ENCODE data around the gene SHPK. TPM values are rescaled to one million over a fixed set of nuclear protein-coding genes. Genes with fewer than 3 reads are reported as not detected.

Gene SHPK
- total and polyA plus RNA-seq, 12 donors: 2.3 to 7.6 (median 4.2) TPM

DNA sequence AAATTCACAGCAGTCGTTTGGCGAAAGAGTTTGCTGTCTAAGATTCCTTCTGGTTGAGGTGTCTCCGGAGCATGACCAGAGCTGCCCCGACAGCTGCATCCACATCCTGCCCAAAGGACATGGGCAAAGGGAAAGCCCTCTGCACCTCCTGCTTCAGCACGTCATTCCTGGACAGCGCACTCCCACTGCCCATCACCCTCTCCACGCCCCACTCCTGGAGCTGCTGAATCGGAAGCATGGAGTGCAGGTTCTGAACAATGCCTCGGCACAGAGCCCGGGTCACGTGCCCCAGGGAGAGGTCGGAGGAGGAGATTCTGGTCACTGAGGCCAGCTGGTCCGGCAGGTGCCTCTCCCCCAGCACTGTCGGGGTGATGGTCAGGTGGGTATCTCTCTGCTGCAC is 25.5 kb downstream of the SHPK start:
- H3K4me3 ChIP-seq: no peak overlapping the region
- intact Hi-C loops (cut with DNase I): no loop called here
- no peaks in the 10 kb centered on the region for H3K9me3 ChIP-seq
- H3K36me3 ChIP-seq: peaks cover 0 to 100% (median 55%) of the 10 kb centered on the region in 9 donors
- H3K4me1 ChIP-seq: no peaks in the 10 kb centered on the region
- DNase-seq (no peak), ATAC-seq (peak in 4 of 8 donors; percentile 23 to 48 (median 32))
- H3K27me3 ChIP-seq: no peaks in the 10 kb centered on the region
- TF ChIP-seq, protein P1, sequence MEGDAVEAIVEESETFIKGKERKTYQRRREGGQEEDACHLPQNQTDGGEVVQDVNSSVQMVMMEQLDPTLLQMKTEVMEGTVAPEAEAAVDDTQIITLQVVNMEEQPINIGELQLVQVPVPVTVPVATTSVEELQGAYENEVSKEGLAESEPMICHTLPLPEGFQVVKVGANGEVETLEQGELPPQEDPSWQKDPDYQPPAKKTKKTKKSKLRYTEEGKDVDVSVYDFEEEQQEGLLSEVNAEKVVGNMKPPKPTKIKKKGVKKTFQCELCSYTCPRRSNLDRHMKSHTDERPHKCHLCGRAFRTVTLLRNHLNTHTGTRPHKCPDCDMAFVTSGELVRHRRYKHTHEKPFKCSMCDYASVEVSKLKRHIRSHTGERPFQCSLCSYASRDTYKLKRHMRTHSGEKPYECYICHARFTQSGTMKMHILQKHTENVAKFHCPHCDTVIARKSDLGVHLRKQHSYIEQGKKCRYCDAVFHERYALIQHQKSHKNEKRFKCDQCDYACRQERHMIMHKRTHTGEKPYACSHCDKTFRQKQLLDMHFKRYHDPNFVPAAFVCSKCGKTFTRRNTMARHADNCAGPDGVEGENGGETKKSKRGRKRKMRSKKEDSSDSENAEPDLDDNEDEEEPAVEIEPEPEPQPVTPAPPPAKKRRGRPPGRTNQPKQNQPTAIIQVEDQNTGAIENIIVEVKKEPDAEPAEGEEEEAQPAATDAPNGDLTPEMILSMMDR (IDR thresholded peaks at IDR 0.05): no peak
- WGBS, 2 donors: 74 to 78% methylated on average over 14 of the region's 14 CpGs
- no peak overlapping the region for H3K27ac ChIP-seq

DNA sequence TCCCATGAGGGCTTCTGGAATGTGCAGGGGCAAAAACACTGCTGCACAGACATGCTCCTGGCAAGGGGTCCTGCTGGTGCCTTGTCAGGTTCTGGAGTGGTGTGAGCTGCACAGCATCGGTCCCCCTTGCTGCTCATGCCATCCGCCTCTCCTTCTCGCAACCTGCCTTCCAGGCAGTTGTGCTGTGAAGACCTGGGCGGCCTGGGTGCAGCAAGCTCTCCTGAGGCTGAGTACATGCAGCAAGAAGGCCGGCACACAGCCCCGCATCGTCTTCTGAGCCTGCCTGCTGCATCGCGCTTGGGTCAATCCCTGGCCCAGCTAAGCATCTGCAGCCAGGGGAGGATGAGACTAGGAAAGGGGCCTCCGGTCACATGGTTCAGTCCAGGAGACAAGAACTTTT is 26.4 kb downstream of the SHPK start:
- no peak overlapping the region for H3K27ac ChIP-seq
- H3K36me3 ChIP-seq: peaks cover 0 to 100% (median 53%) of the 10 kb centered on the region in 9 donors
- TF ChIP-seq, protein P1 (IDR thresholded peaks at IDR 0.05): no peak
- no peaks in the 10 kb centered on the region for H3K9me3 ChIP-seq
- WGBS, 2 donors: 85 to 96% methylated on average over 10 of the region's 10 CpGs
- ATAC-seq: no peak
- H3K4me1 ChIP-seq: no peaks in the 10 kb centered on the region
- no peaks in the 10 kb centered on the region for H3K27me3 ChIP-seq
- intact Hi-C loops (cut with DNase I): no loop called here
- no peak overlapping the region for H3K4me3 ChIP-seq
- DNase-seq: no peak

GRCh38 chr17:3603870-3604259 is 32.2 kb downstream of the SHPK start:
- TF ChIP-seq, protein P1 (IDR thresholded peaks at IDR 0.05): no peak
- peaks cover 0 to 57% (median 25%) of the 10 kb centered on the region in 9 donors for H3K36me3 ChIP-seq
- H3K4me3 ChIP-seq: no peak overlapping the region
- DNase-seq (no peak), ATAC-seq (no peak)
- H3K9me3 ChIP-seq: no peaks in the 10 kb centered on the region
- H3K27me3 ChIP-seq: no peaks in the 10 kb centered on the region
- intact Hi-C loops (cut with DNase I): no loop called here
- WGBS, 2 donors: 81 to 84% methylated on average over 4 of the region's 4 CpGs
- no peak overlapping the region for H3K27ac ChIP-seq
- H3K4me1 ChIP-seq: no peaks in the 10 kb centered on the region

GRCh38 chr17:3603119-3603869 is 32.8 kb downstream of the SHPK start:
- Histone ChIP-seq H3K36me3 (peaks cover 0 to 51% (median 20%) of the 10 kb centered on the region in 9 donors), H3K27ac (no peak overlapping the region), H3K9me3 (no peaks in the 10 kb centered on the region), H3K4me1 (no peaks in the 10 kb centered on the region), H3K4me3 (no peak overlapping the region), H3K27me3 (no peaks in the 10 kb centered on the region)
- no peak for ATAC-seq
- TF ChIP-seq, protein P1 (IDR thresholded peaks at IDR 0.05): no peak
- WGBS, 2 donors: 90 to 92% methylated on average over 17 of the region's 17 CpGs
- intact Hi-C loops (cut with DNase I): no loop called here
- DNase-seq: no peak
